ENCODE measurements around the gene FRS2. TPM values are rescaled to one million over a fixed set of nuclear protein-coding genes. Genes with fewer than 3 reads are reported as not detected.

FRS2 gene
- total RNA-seq, 1 experiment from 2014 or later: 33.7 TPM

GRCh38 chr12:69620921-69621320, 150.7 kb downstream of the FRS2 start:
- H2AFZ ChIP-seq (ENCODE audit: low read length): no peak overlapping the region
- no peak for TF ChIP-seq CTCF (conservative IDR thresholded peaks at IDR 0.05)
- no peak overlapping the region for H3K27ac ChIP-seq (ENCODE audit: insufficient read length, low read depth, low read length)
- H3T11ph ChIP-seq (ENCODE audit: low read length): no peak overlapping the region
- H4K5ac ChIP-seq (ENCODE audit: insufficient read length, low read depth, low read length): no peak overlapping the region
- no peak overlapping the region for H3K9ac ChIP-seq (ENCODE audit: extremely low read depth, insufficient read length, low read length)
- no peak overlapping the region for H4K8ac ChIP-seq (replicated peaks; ENCODE audit: insufficient read length, low read depth, low read length)
- no peaks in the 10 kb centered on the region for H3K27me3 ChIP-seq (ENCODE audit: insufficient read depth, low read length)
- Mint-ChIP-seq H3K27ac (no peak overlapping the region), H3K4me3 (no peak overlapping the region), H3K36me3 (ENCODE audit: insufficient read depth in 1 of 3, low read depth in 3 of 3) (no peaks in the 10 kb centered on the region), H3K9me3 (no peaks in the 10 kb centered on the region), H3K27me3 (ENCODE audit: low read depth) (no peaks in the 10 kb centered on the region), H3K4me1 (no peaks in the 10 kb centered on the region)
- H2BK5ac ChIP-seq (ENCODE audit: insufficient read length, low read length): no peak overlapping the region
- H3K4me2 ChIP-seq (ENCODE audit: insufficient read depth, insufficient read length, low read length): no peak overlapping the region
- H3K23ac ChIP-seq (ENCODE audit: insufficient read length, low read depth, low read length): no peak overlapping the region
- H4K91ac ChIP-seq (ENCODE audit: insufficient read length, low read depth, low read length): no peak overlapping the region
- H4K20me1 ChIP-seq (ENCODE audit: control insufficient read depth, insufficient read depth, insufficient read length): no peaks in the 10 kb centered on the region
- no peak overlapping the region for H2BK15ac ChIP-seq (ENCODE audit: low read depth, low read length)
- H2BK120ac ChIP-seq (ENCODE audit: low read depth, low read length, poor library complexity, severe bottlenecking): no peak overlapping the region
- WGBS (ENCODE audit: extremely low coverage, insufficient read length, low lambda C conversion rate): no CpG with 5 or more reads among the region's 2 CpGs
- H2AK5ac ChIP-seq (ENCODE audit: insufficient read length, low read length): no peak overlapping the region
- no peak for DNase-seq
- H3K18ac ChIP-seq (ENCODE audit: insufficient read length, low read depth, low read length): no peak overlapping the region
- H3K79me2 ChIP-seq (ENCODE audit: insufficient read depth, low read length): no peaks in the 10 kb centered on the region
- no peaks in the 10 kb centered on the region for H3K23me2 ChIP-seq (ENCODE audit: insufficient read length, low read depth, low read length, poor library complexity, severe bottlenecking)
- H3K14ac ChIP-seq (ENCODE audit: insufficient read depth, low read length): no peak overlapping the region
- H3K56ac ChIP-seq (ENCODE audit: insufficient read length, low read depth, low read length): no peak overlapping the region
- H3K4ac ChIP-seq (ENCODE audit: low read depth, low read length): no peak overlapping the region
- H2BK12ac ChIP-seq (ENCODE audit: insufficient read length, low read depth, low read length): no peak overlapping the region
- no peaks in the 10 kb centered on the region for H3K4me1 ChIP-seq (ENCODE audit: insufficient read depth, low read length)
- no peaks in the 10 kb centered on the region for H3K9me3 ChIP-seq (ENCODE audit: control insufficient read depth, low read depth, low read length)
- H3K79me1 ChIP-seq (ENCODE audit: insufficient read depth, low read depth, low read length, poor library complexity, severe bottlenecking): no peaks in the 10 kb centered on the region
- H2BK20ac ChIP-seq (ENCODE audit: low read depth, low read length, poor library complexity, severe bottlenecking): no peak overlapping the region
